ENCODE results near the gene ILKAP.

The ILKAP gene

GRCh38 chr2:238135601-238136150, 67.8 kb downstream of the ILKAP start:
- Histone ChIP-seq H3K9me3 (replicated peaks; ENCODE audit: low read length) (no peaks in the 10 kb centered on the region), H3K36me3 (ENCODE audit: insufficient read depth, low read length) (no peaks in the 10 kb centered on the region), H3K4me3 (ENCODE audit: low read length) (no peak overlapping the region), H3K4me1 (ENCODE audit: control insufficient read depth, insufficient read depth, low read length) (peaks cover 31% of the 10 kb centered on the region), H3K9ac (ENCODE audit: low read depth, low read length) (no peak overlapping the region), H3K4me2 (ENCODE audit: low read length) (no peak overlapping the region), H3K27me3 (ENCODE audit: control insufficient read depth, insufficient read depth, low read length) (no peaks in the 10 kb centered on the region)

- no peaks in the 10 kb centered on the region for H3K27me3 ChIP-seq (ENCODE audit: control insufficient read depth, insufficient read depth, low read length)
- no peak overlapping the region for H3K9ac ChIP-seq (ENCODE audit: low read depth, low read length)
- no peak overlapping the region for H3K4me2 ChIP-seq (ENCODE audit: low read length)
- no peak overlapping the region for H3K4me3 ChIP-seq (ENCODE audit: low read length)
- H3K9me3 ChIP-seq (replicated peaks; ENCODE audit: low read length), result no peaks in the 10 kb centered on the region
- no peaks in the 10 kb centered on the region for H3K36me3 ChIP-seq (ENCODE audit: insufficient read depth, low read length)
- H3K4me1 ChIP-seq (ENCODE audit: control insufficient read depth, insufficient read depth, low read length), result peaks cover 29% of the 10 kb centered on the region
Measured at GRCh38 chr2:238134393-238134785, 69.1 kb downstream of the ILKAP start.

GRCh38 chr2:238133499-238134392, 69.7 kb downstream of the ILKAP start:
- Histone ChIP-seq H3K36me3 (ENCODE audit: insufficient read depth, low read length) (no peaks in the 10 kb centered on the region), H3K9ac (ENCODE audit: low read depth, low read length) (no peak overlapping the region), H3K4me3 (ENCODE audit: low read length) (no peak overlapping the region), H3K4me2 (ENCODE audit: low read length) (no peak overlapping the region), H3K9me3 (replicated peaks; ENCODE audit: low read length) (no peaks in the 10 kb centered on the region), H3K27me3 (ENCODE audit: control insufficient read depth, insufficient read depth, low read length) (no peaks in the 10 kb centered on the region), H3K4me1 (ENCODE audit: control insufficient read depth, insufficient read depth, low read length) (peaks cover 22% of the 10 kb centered on the region)

DNA sequence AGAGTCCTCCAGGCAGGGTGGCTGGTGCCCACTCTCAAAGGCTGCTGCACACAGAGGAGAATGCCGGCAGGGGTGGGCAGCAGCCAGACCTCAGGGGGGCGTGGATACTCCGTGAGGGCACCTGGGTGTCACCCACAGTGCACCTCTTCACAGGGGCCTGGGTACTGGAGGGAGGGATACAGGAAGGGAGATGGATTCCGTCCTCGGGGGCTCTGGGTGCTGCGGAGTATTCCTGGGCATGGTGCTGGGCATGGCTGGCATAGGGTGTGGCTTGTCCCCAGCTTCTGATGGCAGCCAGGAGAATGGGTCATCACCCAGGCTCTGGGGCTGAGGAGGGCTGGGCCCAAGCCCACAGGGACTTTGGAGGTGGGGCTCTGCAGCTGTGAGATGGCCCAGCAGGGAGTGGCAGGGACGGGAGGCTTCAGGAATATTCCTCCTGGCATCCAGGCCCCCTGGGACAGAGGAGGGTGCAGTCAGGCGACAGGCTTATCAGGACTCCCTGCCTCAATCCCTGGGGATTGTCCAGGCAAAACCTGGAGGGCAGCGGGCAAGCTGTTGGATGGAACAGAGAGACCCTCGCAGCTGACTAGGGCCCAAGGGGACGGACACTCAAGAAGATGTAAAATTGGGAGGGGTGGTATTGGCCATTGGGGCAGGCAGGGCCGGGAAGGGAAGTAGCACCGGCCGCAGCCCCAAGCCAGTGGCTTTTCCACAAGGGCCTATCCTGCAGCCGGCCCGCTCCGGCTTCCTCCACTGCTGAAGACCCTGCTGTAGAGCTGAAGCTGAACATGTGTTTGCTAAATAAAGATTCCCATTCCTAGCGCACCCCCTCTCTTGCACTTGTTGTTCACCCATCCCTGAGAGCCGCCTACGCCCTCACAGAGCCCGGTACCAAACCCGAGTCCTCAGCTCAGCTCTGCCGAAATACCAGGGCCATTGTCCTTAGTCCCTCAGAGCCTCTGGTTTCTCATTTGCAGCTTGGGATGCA, 70.7 kb downstream of the ILKAP start:
- Histone ChIP-seq H3K4me3 (ENCODE audit: low read length) (no peak overlapping the region), H3K4me2 (ENCODE audit: low read length) (no peak overlapping the region), H3K9me3 (replicated peaks; ENCODE audit: low read length) (no peaks in the 10 kb centered on the region), H3K36me3 (ENCODE audit: insufficient read depth, low read length) (no peaks in the 10 kb centered on the region), H3K9ac (ENCODE audit: low read depth, low read length) (no peak overlapping the region), H3K27me3 (ENCODE audit: control insufficient read depth, insufficient read depth, low read length) (no peaks in the 10 kb centered on the region), H3K4me1 (ENCODE audit: control insufficient read depth, insufficient read depth, low read length) (peaks cover 18% of the 10 kb centered on the region)

DNA sequence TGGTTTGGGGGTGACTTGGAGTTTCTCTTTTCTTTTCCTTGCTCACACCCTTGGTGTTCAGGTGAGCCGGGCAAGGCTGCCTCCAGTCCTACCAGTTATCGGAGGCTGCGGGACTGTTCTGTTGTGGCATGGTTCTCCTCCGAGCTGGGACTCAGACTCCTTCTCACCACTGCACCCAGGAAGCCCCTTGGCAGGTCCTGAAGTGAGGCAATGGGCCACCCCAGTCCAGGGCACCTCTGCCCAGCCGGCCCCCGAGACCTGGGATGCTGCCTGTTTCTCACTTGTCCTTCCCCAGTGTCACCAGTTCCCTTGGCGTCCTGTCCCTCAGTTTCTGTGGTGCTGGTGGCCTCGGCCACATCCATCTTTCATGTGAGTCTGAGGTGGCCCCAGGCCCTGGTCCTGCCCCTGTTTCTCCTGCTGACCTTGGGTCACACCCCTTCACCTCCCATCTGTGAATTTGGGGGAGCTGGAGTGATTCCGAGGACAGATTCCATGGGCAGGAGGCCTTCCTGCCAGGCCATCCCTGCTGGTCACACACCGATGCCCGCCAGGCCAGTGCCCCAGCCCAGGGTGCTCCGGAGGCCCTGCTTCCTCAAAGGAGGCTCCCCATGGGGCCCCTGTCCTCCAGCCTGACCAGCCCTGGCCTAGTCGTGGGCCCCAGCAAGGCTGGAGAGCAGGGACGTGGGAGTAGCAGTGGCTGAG, 71.6 kb downstream of the ILKAP start:
- Histone ChIP-seq H3K36me3 (ENCODE audit: insufficient read depth, low read length) (no peaks in the 10 kb centered on the region), H3K4me3 (ENCODE audit: low read length) (no peak overlapping the region), H3K9ac (ENCODE audit: low read depth, low read length) (no peak overlapping the region), H3K4me1 (ENCODE audit: control insufficient read depth, insufficient read depth, low read length) (peaks cover 19% of the 10 kb centered on the region), H3K4me2 (ENCODE audit: low read length) (no peak overlapping the region), H3K27me3 (ENCODE audit: control insufficient read depth, insufficient read depth, low read length) (no peaks in the 10 kb centered on the region), H3K9me3 (replicated peaks; ENCODE audit: low read length) (no peaks in the 10 kb centered on the region)

DNA sequence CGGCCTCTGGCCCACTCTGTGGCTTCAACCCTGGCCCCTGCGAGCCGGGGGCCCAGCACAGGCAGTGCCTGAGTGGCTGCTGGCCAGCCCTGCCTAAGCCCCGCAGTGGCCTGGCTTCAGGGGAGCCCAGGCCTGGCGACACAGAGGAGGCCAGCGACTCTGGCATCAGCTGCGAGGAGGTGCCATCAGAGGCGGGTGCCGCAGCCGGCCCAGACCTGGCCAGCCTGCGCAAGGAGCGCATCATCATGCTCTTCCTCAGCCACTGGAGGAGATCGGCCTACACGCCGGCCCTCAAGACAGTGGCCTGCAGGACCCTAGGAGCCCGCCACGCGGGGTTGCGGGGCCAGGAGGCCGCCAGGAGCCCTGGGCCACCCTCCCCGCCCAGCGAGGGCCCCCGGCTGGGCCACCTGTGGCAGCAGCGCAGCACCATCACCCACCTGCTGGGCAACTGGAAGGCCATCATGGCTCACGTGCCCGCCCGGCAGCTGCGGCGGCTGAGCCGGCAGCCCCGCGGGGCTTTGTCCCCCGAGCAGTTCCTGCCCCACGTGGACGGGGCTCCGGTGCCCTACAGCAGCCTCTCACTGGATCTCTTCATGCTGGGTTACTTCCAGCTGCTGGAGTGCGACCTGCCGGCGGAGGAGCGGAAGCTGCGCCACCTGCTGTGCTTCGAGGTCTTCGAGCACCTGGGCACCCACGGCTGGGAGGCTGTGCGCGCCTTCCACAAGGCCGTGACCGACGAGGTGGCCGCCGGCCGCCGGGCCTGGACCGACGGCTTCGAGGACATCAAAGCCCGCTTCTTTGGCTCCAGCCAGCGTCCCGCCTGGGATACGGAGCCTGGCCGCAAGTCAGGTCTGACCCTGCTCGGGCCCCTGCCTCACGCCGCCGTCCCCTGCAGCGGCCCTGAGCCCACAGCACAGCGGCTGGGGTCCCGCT, 72.5 kb downstream of the ILKAP start:
- Histone ChIP-seq H3K36me3 (ENCODE audit: insufficient read depth, low read length) (no peaks in the 10 kb centered on the region), H3K4me2 (ENCODE audit: low read length) (no peak overlapping the region), H3K4me1 (ENCODE audit: control insufficient read depth, insufficient read depth, low read length) (peaks cover 15% of the 10 kb centered on the region)

DNA sequence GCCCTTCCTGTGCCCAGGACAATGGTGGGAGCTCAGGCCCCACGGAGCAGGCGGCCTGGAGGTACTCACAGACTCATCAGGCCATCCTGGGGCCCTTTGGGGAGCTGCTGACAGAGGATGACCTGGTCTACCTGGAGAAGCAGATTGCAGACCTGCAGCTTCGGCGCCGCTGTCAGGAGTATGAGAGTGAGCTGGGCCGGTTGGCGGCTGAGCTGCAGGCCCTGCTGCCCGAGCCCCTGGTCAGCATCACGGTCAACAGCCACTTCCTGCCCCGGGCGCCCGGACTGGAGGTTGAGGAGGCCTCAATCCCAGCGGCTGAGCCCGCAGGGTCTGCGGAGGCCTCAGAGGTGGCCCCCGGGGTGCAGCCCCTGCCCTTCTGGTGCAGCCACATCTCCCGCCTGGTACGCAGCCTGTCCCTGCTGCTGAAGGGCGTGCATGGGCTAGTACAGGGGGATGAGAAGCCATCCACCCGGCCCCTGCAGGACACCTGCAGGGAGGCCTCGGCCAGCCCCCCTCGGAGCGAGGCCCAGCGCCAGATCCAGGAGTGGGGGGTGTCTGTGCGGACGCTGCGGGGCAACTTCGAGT, 73.3 kb downstream of the ILKAP start:
- Histone ChIP-seq H3K36me3 (ENCODE audit: insufficient read depth, low read length) (no peaks in the 10 kb centered on the region), H3K4me1 (ENCODE audit: control insufficient read depth, insufficient read depth, low read length) (peaks cover 15% of the 10 kb centered on the region), H3K4me2 (ENCODE audit: low read length) (no peak overlapping the region), H3K9ac (ENCODE audit: low read depth, low read length) (no peak overlapping the region), H3K27me3 (ENCODE audit: control insufficient read depth, insufficient read depth, low read length) (no peaks in the 10 kb centered on the region), H3K9me3 (replicated peaks; ENCODE audit: low read length) (no peaks in the 10 kb centered on the region), H3K4me3 (ENCODE audit: low read length) (no peak overlapping the region)

More for the DNA sequence above, 72.5 kb downstream of the ILKAP start:
- Histone ChIP-seq H3K4me3 (ENCODE audit: low read length) (no peak overlapping the region), H3K9me3 (replicated peaks; ENCODE audit: low read length) (no peaks in the 10 kb centered on the region), H3K27me3 (ENCODE audit: control insufficient read depth, insufficient read depth, low read length) (no peaks in the 10 kb centered on the region), H3K9ac (ENCODE audit: low read depth, low read length) (no peak overlapping the region)

DNA sequence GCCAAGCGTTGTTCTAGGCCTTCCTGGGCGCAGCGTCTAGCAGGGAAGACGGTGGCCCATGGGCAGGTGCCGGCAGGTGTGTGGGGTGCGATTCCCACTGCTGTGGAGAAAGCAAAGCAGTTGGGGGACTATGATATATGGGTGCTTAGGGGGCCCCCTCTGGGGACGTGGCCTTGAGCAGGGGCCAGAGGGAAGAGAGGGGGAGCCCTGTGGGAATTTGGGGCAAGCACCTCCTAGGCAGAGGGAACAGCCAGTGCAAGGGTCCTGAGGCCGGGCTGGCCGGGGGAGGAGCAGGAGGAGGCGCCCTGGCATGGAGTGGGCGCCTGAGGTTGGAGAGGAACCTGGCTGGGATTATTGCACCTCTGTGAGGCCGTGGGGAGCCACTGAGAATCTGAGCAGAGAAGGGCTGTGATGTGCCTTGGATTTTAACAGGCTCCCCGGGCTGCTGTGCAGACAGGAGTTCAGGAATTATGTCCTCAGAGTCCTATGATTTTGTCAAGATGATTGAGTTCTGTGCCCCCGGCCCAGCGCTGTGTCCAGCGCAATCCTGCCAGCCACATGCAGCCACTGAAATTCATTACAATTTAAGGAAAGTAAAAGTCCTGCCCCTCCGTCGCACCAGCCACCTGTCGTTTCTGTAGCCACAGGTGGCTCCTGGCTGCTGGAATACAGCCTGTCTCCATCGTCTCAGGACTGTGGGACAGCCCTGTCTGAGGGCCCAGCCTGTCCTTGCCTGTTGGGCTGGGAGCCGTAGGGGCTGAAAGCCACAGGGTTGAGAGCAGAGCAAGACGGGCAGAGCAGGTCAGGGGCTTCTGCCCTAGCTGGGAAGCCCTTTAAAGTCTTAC, 74.1 kb downstream of the ILKAP start:
- H3K9ac ChIP-seq (ENCODE audit: low read depth, low read length), result no peak overlapping the region

GRCh38 chr2:238128534-238129001, 74.9 kb downstream of the ILKAP start:
- H3K27me3 ChIP-seq (ENCODE audit: control insufficient read depth, insufficient read depth, low read length), result no peaks in the 10 kb centered on the region
- peak overlapping the region; percentile 60 for H3K4me3 ChIP-seq (ENCODE audit: low read length)
- H3K9ac ChIP-seq (ENCODE audit: low read depth, low read length), result no peak overlapping the region
- H3K36me3 ChIP-seq (ENCODE audit: insufficient read depth, low read length), result no peaks in the 10 kb centered on the region
- H3K4me1 ChIP-seq (ENCODE audit: control insufficient read depth, insufficient read depth, low read length), result peaks cover 15% of the 10 kb centered on the region
- H3K9me3 ChIP-seq (replicated peaks; ENCODE audit: low read length), result no peaks in the 10 kb centered on the region
- peak overlapping the region; percentile 57 for H3K4me2 ChIP-seq (ENCODE audit: low read length)

More for the DNA sequence above, 74.1 kb downstream of the ILKAP start:
- Histone ChIP-seq H3K4me1 (ENCODE audit: control insufficient read depth, insufficient read depth, low read length) (peaks cover 15% of the 10 kb centered on the region), H3K27me3 (ENCODE audit: control insufficient read depth, insufficient read depth, low read length) (no peaks in the 10 kb centered on the region), H3K9me3 (replicated peaks; ENCODE audit: low read length) (no peaks in the 10 kb centered on the region), H3K36me3 (ENCODE audit: insufficient read depth, low read length) (no peaks in the 10 kb centered on the region), H3K4me3 (ENCODE audit: low read length) (no peak overlapping the region), H3K4me2 (ENCODE audit: low read length) (no peak overlapping the region)

Measured in skeletal muscle satellite cell (primary cell).